Epidermal melanocyte (primary cell): ENCODE measurements around the gene DRAP1.

Experiments used
- DNase-seq: peaks from one replicate; pipeline ENCODE4 v3.0.0; 2011; ENCODE audit warnings: low spot score; ENCODE audit not compliant: insufficient read length

DRAP1 gene

GRCh38 chr11:65903715-65904114 is 15.5 kb upstream of the DRAP1 start:
- DNase-seq: no peak

- no peak for DNase-seq
Observed at GRCh38 chr11:65906602-65907001, 12.6 kb upstream of the DRAP1 start.

GRCh38 chr11:65907878-65908277 is 11.3 kb upstream of the DRAP1 start:
- DNase-seq: no peak

GRCh38 chr11:65911682-65912568 is 7.3 kb upstream of the DRAP1 start:
- peak; percentile 89 for DNase-seq

GRCh38 chr11:65912845-65913244 is 6.4 kb upstream of the DRAP1 start:
- DNase-seq: no peak

GRCh38 chr11:65915101-65915820 is 4.0 kb upstream of the DRAP1 start:
- DNase-seq: no peak

GRCh38 chr11:65915821-65916251 is 3.4 kb upstream of the DRAP1 start:
- peak; percentile 85 for DNase-seq

- no peak for DNase-seq
Observed at GRCh38 chr11:65916391-65916790, 2.8 kb upstream of the DRAP1 start.

GRCh38 chr11:65917077-65917433 is 2.2 kb upstream of the DRAP1 start:
- DNase-seq: no peak

GRCh38 chr11:65917434-65918210 is 1.6 kb upstream of the DRAP1 start:
- no peak for DNase-seq

GRCh38 chr11:65918211-65919140 is 750 bp upstream of the DRAP1 start, which contains the start of gene C11orf68:
TSS of gene C11orf68 (minus strand) at chr11:65919062. CDS start at chr11:65919031, 31 bp downstream.
- DNase-seq: no peak

- DNase-seq: no peak
Observed at GRCh38 chr11:65919573-65920371, 546 bp downstream of the DRAP1 start.

GRCh38 chr11:65920372-65920802 is 1.2 kb downstream of the DRAP1 start:
- no peak for DNase-seq

- DNase-seq: no peak
Observed at GRCh38 chr11:65921033-65921555, 1.9 kb downstream of the DRAP1 start.

GRCh38 chr11:65921876-65922275 is 2.6 kb downstream of the DRAP1 start:
- no peak for DNase-seq

- no peak for DNase-seq
Observed at GRCh38 chr11:65922565-65922964, 3.3 kb downstream of the DRAP1 start.

- no peak for DNase-seq
Observed at GRCh38 chr11:65925397-65925796, 6.2 kb downstream of the DRAP1 start.

GRCh38 chr11:65927904-65928397 is 8.7 kb downstream of the DRAP1 start:
- no peak for DNase-seq

- no peak for DNase-seq
Observed at GRCh38 chr11:65928667-65929066, 9.4 kb downstream of the DRAP1 start.
